HG03442 (cell line): ENCODE results near the gene REPS1.

Experiments
- ATAC-seq: cut with Tn5 transposase; IDR thresholded peaks from one replicate; pipeline ENCODE4 v1.9.1; 2021; ENCODE audit warnings: mild to moderate bottlenecking, moderate library complexity; ENCODE audit not compliant: unreplicated experiment

REPS1 gene

GRCh38 chr6:138862456-138862855, 125.6 kb downstream of the REPS1 start:
- ATAC-seq, result no peak

- no peak for ATAC-seq
Measured at GRCh38 chr6:138857775-138858174, 130.3 kb downstream of the REPS1 start.

- no peak for ATAC-seq
Measured at GRCh38 chr6:138856654-138857053, 131.4 kb downstream of the REPS1 start.
